WTC11 (cell line): Measurements from ENCODE around the gene CHIA. TPM values are rescaled to one million over a fixed set of nuclear protein-coding genes. Genes with fewer than 3 reads are reported as not detected.

Experiments
- ATAC-seq: fragments of 200-7000 bp; cut with Tn5 transposase; 2 replicates; pipeline ENCODE4 v1.10.0; 2021; ENCODE audit warnings: mild to moderate bottlenecking, moderate library complexity
- CTCF ChIA-PET: fragments of 300-600 bp; sonication (Branson Sonifier 250); formaldehyde crosslinking; loops from one replicate; lab custom pipeline; 2021; ENCODE audit warnings: antibody characterized with exemption; lab: Charles Lee
- POLR2A ChIA-PET: fragments of 350-600 bp; sonication (Branson Sonifier 250); formaldehyde crosslinking; loops from one replicate; lab custom pipeline; 2021; ENCODE audit warnings: antibody characterized with exemption; lab: Charles Lee
- DNase-seq: peaks from one replicate; pipeline ENCODE4 v3.0.0; 2021; ENCODE audit warnings: low spot score
- H3K27ac Mint-ChIP-seq: 2 replicates; pipeline ENCODE4 v1.8.0; 2021; ENCODE audit warnings: mixed read lengths
- H3K27me3 Mint-ChIP-seq: 2 replicates; pipeline ENCODE4 v1.8.0; 2021; ENCODE audit warnings: low read depth, mild to moderate bottlenecking, moderate library complexity, mixed read lengths
- H3K36me3 Mint-ChIP-seq: 2 replicates; pipeline ENCODE4 v1.8.0; 2021; ENCODE audit warnings: mixed read lengths
- H3K4me1 Mint-ChIP-seq: 2 replicates; pipeline ENCODE4 v1.8.0; 2022; ENCODE audit warnings: mixed read lengths
- H3K4me3 Mint-ChIP-seq: 2 replicates; pipeline ENCODE4 v1.8.0; 2021; ENCODE audit warnings: mild to moderate bottlenecking, moderate library complexity, mixed read lengths
- H3K9me3 Mint-ChIP-seq: 2 replicates; pipeline ENCODE4 v1.8.0; 2021; ENCODE audit warnings: mixed read lengths
- ATF1 ChIP-seq: sonication (generic); formaldehyde crosslinking; IDR thresholded peaks from 2 replicates; pipeline ENCODE4 v1.8.1; 2023; ENCODE audit warnings: mild to moderate bottlenecking, moderate library complexity, missing genetic modification reagents
- CREB1 ChIP-seq: sonication (generic); formaldehyde crosslinking; IDR thresholded peaks from 2 replicates; pipeline ENCODE4 v1.8.0; 2023; ENCODE audit warnings: mild to moderate bottlenecking, missing genetic modification reagents
- ELF4 ChIP-seq: sonication (generic); formaldehyde crosslinking; IDR thresholded peaks from 2 replicates; pipeline ENCODE4 v1.8.1; 2022; ENCODE audit warnings: low read depth, mild to moderate bottlenecking, moderate library complexity, missing genetic modification reagents
- GTF2I ChIP-seq: fragments of 250-450 bp; sonication (Bioruptor Pico); conservative IDR thresholded peaks from 2 replicates; pipeline ENCODE4 v1.4.0; 2021; ENCODE audit warnings: mild to moderate bottlenecking
- KAT7 ChIP-seq: sonication (generic); formaldehyde crosslinking; IDR thresholded peaks from 2 replicates; pipeline ENCODE4 v1.8.1; 2023; ENCODE audit warnings: missing genetic modification reagents, mild to moderate bottlenecking, borderline replicate concordance
- RELA ChIP-seq: sonication (generic); formaldehyde crosslinking; IDR thresholded peaks from 2 replicates; pipeline ENCODE4 v1.8.1; 2022; ENCODE audit warnings: missing genetic modification reagents, mild to moderate bottlenecking, borderline replicate concordance
- SMAD3 ChIP-seq: sonication (generic); formaldehyde crosslinking; IDR thresholded peaks from 2 replicates; pipeline ENCODE4 v1.8.0; 2022; ENCODE audit warnings: missing genetic modification reagents, mild to moderate bottlenecking, borderline replicate concordance
- ZNF219 ChIP-seq: sonication (generic); formaldehyde crosslinking; IDR thresholded peaks from 2 replicates; pipeline ENCODE4 v1.8.0; 2023; ENCODE audit warnings: missing genetic modification reagents, mild to moderate bottlenecking, borderline replicate concordance
- ZNF317 ChIP-seq: sonication (generic); formaldehyde crosslinking; IDR thresholded peaks from 2 replicates; pipeline ENCODE4 v1.8.1; 2023; ENCODE audit warnings: low read depth, mild to moderate bottlenecking, moderate library complexity, missing genetic modification reagents, borderline replicate concordance
- total RNA-seq: library from RNA; stranded (reverse); gene quantifications from 3 replicates; pipeline ENCODE4 v1.2.3, GENCODE V29; 2021
- TF ChIP-seq, protein P1 (sequence below): sonication (generic); formaldehyde crosslinking; IDR thresholded peaks from 2 replicates; pipeline ENCODE4 v1.8.0; 2022; ENCODE audit warnings: mild to moderate bottlenecking, missing genetic modification reagents
- TF ChIP-seq, protein P2 (sequence below): fragments of 250-450 bp; sonication (Bioruptor Pico); IDR thresholded peaks from 2 replicates; pipeline ENCODE4 v1.8.0; 2021; ENCODE audit warnings: mild to moderate bottlenecking
- TF ChIP-seq, protein P3 (sequence below): fragments of 250-450 bp; sonication (Bioruptor Pico); conservative IDR thresholded peaks from 2 replicates; pipeline ENCODE4 v1.9.0; 2021; ENCODE audit warnings: mild to moderate bottlenecking
- TF ChIP-seq, protein P4 (sequence below): sonication (generic); formaldehyde crosslinking; IDR thresholded peaks from 2 replicates; pipeline ENCODE4 v1.8.1; 2022; ENCODE audit warnings: mild to moderate bottlenecking, missing genetic modification reagents, moderate library complexity, borderline replicate concordance
- TF ChIP-seq, protein P5 (sequence below): sonication (generic); formaldehyde crosslinking; IDR thresholded peaks from 2 replicates; pipeline ENCODE4 v1.8.0; 2023; ENCODE audit warnings: mild to moderate bottlenecking, missing genetic modification reagents
- TF ChIP-seq, protein P6 (sequence below): fragments of 250-450 bp; sonication (Bioruptor Pico); IDR thresholded peaks from 2 replicates; pipeline ENCODE4 v1.9.0; 2021; ENCODE audit warnings: mild to moderate bottlenecking

Gene CHIA
- total RNA-seq, 1 experiment from 2014 or later = not detected

DNA sequence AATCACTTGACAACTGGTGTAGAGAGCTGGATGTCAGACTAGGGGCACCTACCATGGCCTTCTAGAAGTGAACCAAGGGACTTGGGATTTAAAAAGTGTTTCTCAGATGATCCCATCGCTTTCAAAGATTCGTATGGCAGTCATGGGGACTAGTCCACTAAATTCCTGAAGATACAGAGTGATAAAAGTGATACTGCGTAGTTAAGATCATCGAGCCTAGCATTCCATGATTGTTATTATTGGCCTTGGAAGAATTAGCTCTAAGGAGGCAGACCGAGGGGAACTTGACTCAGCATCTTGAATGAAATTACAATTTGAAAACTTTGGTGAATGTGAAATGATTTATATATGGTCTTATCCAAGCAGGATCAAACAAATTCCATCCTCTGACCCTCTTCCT is 1.3 kb upstream of the CHIA start:
- POLR2A ChIA-PET = no interaction called here
- CTCF ChIA-PET = interaction anchor here (1.0 kb wide), 1 partner anchor 67 kb away, joined by 3 read pairs; no protein-coding TSS in a partner anchor
- no peak overlapping the region for H3K27ac Mint-ChIP-seq

DNA sequence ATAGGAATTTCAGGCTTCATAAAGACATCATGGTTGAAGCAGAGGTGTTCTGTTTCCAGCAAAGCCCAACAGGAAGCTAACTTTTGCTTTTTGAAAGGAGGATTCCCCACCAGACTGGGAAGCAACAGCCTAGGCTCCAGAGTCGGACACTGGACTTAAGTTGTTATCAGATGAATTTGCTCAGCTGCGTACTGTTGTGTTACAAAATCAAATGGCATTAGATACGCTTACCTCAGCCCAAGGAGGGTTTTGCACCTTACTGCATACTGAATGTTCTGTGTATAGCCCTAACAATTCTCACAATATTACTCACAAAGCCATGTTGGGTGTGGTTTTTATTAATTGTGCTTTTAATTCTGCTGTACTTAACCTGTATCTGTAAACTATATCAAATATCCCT is 547 bp upstream of the CHIA start:
- no peaks in the 10 kb centered on the region for H3K4me1 Mint-ChIP-seq
- POLR2A ChIA-PET = no interaction called here
- H3K36me3 Mint-ChIP-seq = no peaks in the 10 kb centered on the region
- no peaks in the 10 kb centered on the region for H3K27me3 Mint-ChIP-seq
- no peak overlapping the region for H3K27ac Mint-ChIP-seq
- ATAC-seq (no peak), DNase-seq (no peak)
- H3K4me3 Mint-ChIP-seq = no peak overlapping the region
- TF ChIP-seq, protein P1, sequence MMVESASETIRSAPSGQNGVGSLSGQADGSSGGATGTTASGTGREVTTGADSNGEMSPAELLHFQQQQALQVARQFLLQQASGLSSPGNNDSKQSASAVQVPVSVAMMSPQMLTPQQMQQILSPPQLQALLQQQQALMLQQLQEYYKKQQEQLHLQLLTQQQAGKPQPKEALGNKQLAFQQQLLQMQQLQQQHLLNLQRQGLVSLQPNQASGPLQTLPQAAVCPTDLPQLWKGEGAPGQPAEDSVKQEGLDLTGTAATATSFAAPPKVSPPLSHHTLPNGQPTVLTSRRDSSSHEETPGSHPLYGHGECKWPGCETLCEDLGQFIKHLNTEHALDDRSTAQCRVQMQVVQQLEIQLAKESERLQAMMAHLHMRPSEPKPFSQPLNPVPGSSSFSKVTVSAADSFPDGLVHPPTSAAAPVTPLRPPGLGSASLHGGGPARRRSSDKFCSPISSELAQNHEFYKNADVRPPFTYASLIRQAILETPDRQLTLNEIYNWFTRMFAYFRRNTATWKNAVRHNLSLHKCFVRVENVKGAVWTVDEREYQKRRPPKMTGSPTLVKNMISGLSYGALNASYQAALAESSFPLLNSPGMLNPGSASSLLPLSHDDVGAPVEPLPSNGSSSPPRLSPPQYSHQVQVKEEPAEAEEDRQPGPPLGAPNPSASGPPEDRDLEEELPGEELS (CRISPR knock-in tag) = no peak
- no peak for TF ChIP-seq ZNF317 (CRISPR knock-in tag)
- TF ChIP-seq ELF4 (CRISPR knock-in tag) = no peak
- no peak for TF ChIP-seq ATF1 (CRISPR knock-in tag)
- TF ChIP-seq, protein P2, sequence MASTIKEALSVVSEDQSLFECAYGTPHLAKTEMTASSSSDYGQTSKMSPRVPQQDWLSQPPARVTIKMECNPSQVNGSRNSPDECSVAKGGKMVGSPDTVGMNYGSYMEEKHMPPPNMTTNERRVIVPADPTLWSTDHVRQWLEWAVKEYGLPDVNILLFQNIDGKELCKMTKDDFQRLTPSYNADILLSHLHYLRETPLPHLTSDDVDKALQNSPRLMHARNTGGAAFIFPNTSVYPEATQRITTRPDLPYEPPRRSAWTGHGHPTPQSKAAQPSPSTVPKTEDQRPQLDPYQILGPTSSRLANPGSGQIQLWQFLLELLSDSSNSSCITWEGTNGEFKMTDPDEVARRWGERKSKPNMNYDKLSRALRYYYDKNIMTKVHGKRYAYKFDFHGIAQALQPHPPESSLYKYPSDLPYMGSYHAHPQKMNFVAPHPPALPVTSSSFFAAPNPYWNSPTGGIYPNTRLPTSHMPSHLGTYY (CRISPR knock-in tag) = no peak
- TF ChIP-seq CREB1 = no peak
- TF ChIP-seq KAT7 (CRISPR knock-in tag) = no peak
- TF ChIP-seq, protein P3, sequence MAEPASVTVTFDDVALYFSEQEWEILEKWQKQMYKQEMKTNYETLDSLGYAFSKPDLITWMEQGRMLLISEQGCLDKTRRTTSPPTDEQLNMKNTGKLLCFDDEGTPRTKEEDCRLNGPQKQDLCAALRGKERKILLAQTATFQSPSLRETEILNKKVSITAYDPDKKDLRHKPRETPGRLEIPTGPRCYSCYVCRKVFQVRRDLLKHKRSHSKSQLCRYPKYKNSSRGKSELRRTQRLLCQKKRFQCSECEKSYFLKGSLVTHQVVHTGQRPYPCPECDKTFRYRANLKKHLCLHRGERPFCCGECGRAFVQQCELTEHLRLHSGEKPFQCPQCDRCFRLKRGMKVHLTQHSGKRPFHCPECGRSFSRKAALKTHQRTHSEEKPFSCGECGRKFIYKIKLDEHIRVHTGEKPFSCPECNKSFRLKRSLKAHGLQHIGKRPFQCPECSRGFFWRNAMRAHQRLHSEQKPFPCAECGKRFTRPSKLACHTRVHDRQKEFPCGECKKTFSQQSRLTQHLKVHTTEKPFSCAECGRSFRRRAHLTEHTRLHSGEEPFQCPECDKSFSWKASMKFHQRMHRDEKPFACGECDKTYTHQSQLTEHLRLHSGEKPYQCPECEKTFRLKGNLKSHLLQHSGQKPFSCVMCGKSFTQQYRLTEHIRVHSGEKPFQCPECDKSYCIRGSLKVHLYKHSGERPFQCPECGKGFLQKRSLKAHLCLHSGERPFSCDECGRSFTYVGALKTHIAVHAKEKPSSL (CRISPR knock-in tag) = no peak
- no peak for TF ChIP-seq SMAD3 (CRISPR knock-in tag)
- CTCF ChIA-PET = no interaction called here
- peaks cover 9% of the 10 kb centered on the region for H3K9me3 Mint-ChIP-seq

More for the DNA sequence above, 1.3 kb upstream of the CHIA start:
- Mint-ChIP-seq H3K36me3 (no peaks in the 10 kb centered on the region), H3K4me1 (no peaks in the 10 kb centered on the region), H3K9me3 (peaks cover 6% of the 10 kb centered on the region), H3K4me3 (no peak overlapping the region), H3K27me3 (no peaks in the 10 kb centered on the region)
- no peak for TF ChIP-seq GTF2I (CRISPR knock-in tag)
- TF ChIP-seq, protein P4, sequence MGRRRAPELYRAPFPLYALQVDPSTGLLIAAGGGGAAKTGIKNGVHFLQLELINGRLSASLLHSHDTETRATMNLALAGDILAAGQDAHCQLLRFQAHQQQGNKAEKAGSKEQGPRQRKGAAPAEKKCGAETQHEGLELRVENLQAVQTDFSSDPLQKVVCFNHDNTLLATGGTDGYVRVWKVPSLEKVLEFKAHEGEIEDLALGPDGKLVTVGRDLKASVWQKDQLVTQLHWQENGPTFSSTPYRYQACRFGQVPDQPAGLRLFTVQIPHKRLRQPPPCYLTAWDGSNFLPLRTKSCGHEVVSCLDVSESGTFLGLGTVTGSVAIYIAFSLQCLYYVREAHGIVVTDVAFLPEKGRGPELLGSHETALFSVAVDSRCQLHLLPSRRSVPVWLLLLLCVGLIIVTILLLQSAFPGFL = no peak
- TF ChIP-seq, protein P5, sequence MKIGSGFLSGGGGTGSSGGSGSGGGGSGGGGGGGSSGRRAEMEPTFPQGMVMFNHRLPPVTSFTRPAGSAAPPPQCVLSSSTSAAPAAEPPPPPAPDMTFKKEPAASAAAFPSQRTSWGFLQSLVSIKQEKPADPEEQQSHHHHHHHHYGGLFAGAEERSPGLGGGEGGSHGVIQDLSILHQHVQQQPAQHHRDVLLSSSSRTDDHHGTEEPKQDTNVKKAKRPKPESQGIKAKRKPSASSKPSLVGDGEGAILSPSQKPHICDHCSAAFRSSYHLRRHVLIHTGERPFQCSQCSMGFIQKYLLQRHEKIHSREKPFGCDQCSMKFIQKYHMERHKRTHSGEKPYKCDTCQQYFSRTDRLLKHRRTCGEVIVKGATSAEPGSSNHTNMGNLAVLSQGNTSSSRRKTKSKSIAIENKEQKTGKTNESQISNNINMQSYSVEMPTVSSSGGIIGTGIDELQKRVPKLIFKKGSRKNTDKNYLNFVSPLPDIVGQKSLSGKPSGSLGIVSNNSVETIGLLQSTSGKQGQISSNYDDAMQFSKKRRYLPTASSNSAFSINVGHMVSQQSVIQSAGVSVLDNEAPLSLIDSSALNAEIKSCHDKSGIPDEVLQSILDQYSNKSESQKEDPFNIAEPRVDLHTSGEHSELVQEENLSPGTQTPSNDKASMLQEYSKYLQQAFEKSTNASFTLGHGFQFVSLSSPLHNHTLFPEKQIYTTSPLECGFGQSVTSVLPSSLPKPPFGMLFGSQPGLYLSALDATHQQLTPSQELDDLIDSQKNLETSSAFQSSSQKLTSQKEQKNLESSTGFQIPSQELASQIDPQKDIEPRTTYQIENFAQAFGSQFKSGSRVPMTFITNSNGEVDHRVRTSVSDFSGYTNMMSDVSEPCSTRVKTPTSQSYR = no peak
- no peak for TF ChIP-seq ZNF219 (CRISPR knock-in tag)
- TF ChIP-seq, protein P6, sequence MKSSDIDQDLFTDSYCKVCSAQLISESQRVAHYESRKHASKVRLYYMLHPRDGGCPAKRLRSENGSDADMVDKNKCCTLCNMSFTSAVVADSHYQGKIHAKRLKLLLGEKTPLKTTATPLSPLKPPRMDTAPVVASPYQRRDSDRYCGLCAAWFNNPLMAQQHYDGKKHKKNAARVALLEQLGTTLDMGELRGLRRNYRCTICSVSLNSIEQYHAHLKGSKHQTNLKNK (CRISPR knock-in tag) = no peak
- TF ChIP-seq SMAD3 (CRISPR knock-in tag) = no peak
- no peak for TF ChIP-seq RELA (CRISPR knock-in tag)
- ATAC-seq = no peak
- no peak for DNase-seq
